Common myeloid progenitor, CD34-positive (primary cell): ENCODE measurements around the gene CAB39L.
"Not testable (repeated sequence)": the region's sequence is repeated elsewhere in the genome, so short reads cannot be mapped to it uniquely, and the experiment has no call there.

ENCODE experiments used
- CTCF ChIA-PET: fragments of 350-600 bp; sonication (Branson Sonifier 250); formaldehyde crosslinking; loops from one replicate; lab custom pipeline; 2021; ENCODE audit warnings: antibody characterized with exemption; lab: Charles Lee
- POLR2A ChIA-PET: fragments of 350-600 bp; sonication (Branson Sonifier 250); formaldehyde crosslinking; loops from one replicate; lab custom pipeline; 2021; ENCODE audit warnings: antibody characterized with exemption; lab: Charles Lee
- DNase-seq, 3 donors: peaks; one replicate each; pipeline versions ENCODE4 v3.0.0 to v3.0.0-alpha.2; 2013
- H3K27ac ChIP-seq, 2 experiments: 1 replicate in 1 of 2; 2 replicates in 1 of 2; pipeline ENCODE4 v1.7.0; 2013; ENCODE audit warnings: inconsistent platforms in 2 of 2, low read length in 2 of 2, mild to moderate bottlenecking in 2 of 2, low read depth in 1 of 2, moderate library complexity in 1 of 2; ENCODE audit not compliant: severe bottlenecking in 2 of 2, insufficient read depth in 1 of 2, poor library complexity in 1 of 2
- H3K27me3 ChIP-seq, 5 experiments: replicated peaks in 2 of 5; 1 replicate in 3 of 5; 2 replicates in 2 of 5; pipeline versions ENCODE4 v1.6.1 to v1.7.0; 2013; ENCODE audit warnings: low read length in 4 of 5, mild to moderate bottlenecking in 2 of 5, moderate library complexity in 2 of 5, inconsistent platforms in 1 of 5; ENCODE audit not compliant: insufficient read depth in 5 of 5, control insufficient read depth in 4 of 5
- H3K36me3 ChIP-seq, 4 experiments: 1 replicate in 2 of 4; 2 replicates in 2 of 4; pipeline versions ENCODE4 v1.6.1 to v1.7.0; 2013; ENCODE audit warnings: low read length in 3 of 4, control low read depth in 1 of 4, mild to moderate bottlenecking in 1 of 4; ENCODE audit not compliant: control insufficient read depth in 4 of 4, insufficient read depth in 4 of 4
- H3K4me1 ChIP-seq, 4 experiments: 1 replicate in 3 of 4; 2 replicates in 1 of 4; pipeline versions ENCODE4 v1.6.1 to v1.7.1; 2013; ENCODE audit warnings: low read length in 3 of 4, mild to moderate bottlenecking in 3 of 4, control low read depth in 1 of 4, inconsistent platforms in 1 of 4, moderate library complexity in 1 of 4; ENCODE audit not compliant: control insufficient read depth in 4 of 4, insufficient read depth in 4 of 4; ENCODE audit errors: control extremely low read depth in 1 of 4
- H3K4me3 ChIP-seq, 7 experiments: 1 replicate in 4 of 7; 2 replicates in 3 of 7; pipeline versions ENCODE4 v1.5.1 to v1.7.0; 2013; ENCODE audit warnings: mild to moderate bottlenecking in 7 of 7, low read length in 6 of 7, moderate library complexity in 6 of 7, inconsistent platforms in 2 of 7, low read depth in 2 of 7, control low read depth in 1 of 7; ENCODE audit not compliant: insufficient read depth in 4 of 7, control insufficient read depth in 1 of 7; ENCODE audit errors: extremely low read depth in 1 of 7
- H3K9me3 ChIP-seq, 5 experiments: 1 replicate in 4 of 5; 2 replicates in 1 of 5; pipeline versions ENCODE4 v1.6.1 to v1.7.1; 2013; ENCODE audit warnings: low read length in 4 of 5, mild to moderate bottlenecking in 2 of 5, inconsistent platforms in 1 of 5, low read depth in 1 of 5, moderate library complexity in 1 of 5; ENCODE audit not compliant: control insufficient read depth in 4 of 5, insufficient read depth in 2 of 5; ENCODE audit errors: control extremely low read depth in 1 of 5
- WGBS: methylation state at CpG from one replicate; pipeline ENCODE4 v1.1.5; 2013; ENCODE audit not compliant: insufficient coverage; 5-methylcytosine and 5-hydroxymethylcytosine counted together

The CAB39L gene

DNA sequence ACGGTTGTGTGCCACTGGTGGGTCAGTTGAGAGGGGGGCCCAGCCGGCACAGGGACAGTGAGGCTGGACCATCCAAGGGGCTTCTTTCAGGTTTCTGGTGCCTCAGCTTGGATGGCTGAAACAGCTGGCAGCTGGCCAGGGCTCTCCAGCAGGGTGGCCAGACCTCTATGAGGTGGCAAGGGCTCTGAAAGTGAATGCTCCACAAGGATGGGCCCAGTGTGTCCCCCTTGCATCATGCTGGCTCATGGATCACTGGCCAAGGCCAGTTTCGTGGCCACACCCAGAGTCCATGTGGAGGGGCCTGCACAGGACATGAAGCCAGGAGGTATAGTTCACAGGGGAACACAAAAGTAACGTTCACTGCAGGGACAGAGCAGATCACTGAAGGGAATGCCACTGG lies 146.5 kb downstream of the CAB39L start:
- 80% methylated on average over 3 of the region's 4 CpGs for WGBS
- H3K36me3 ChIP-seq: peaks cover 0 to 15% (median 8%) of the 10 kb centered on the region in 4 experiments
- ChIA-PET CTCF (interaction anchor here (0.8 to 1.1 kb wide), 4 partner anchors 11 to 139 kb away, joined by 3 to 6 read pairs (median 4); no protein-coding TSS in a partner anchor), POLR2A (no interaction called here)
- peaks cover 1 to 14% (median 12%) of the 10 kb centered on the region in 4 experiments for H3K4me1 ChIP-seq
- no peak overlapping the region for H3K27ac ChIP-seq
- H3K4me3 ChIP-seq: no peak overlapping the region
- no peak for DNase-seq
- no peaks in the 10 kb centered on the region for H3K9me3 ChIP-seq
- no peaks in the 10 kb centered on the region for H3K27me3 ChIP-seq

DNA sequence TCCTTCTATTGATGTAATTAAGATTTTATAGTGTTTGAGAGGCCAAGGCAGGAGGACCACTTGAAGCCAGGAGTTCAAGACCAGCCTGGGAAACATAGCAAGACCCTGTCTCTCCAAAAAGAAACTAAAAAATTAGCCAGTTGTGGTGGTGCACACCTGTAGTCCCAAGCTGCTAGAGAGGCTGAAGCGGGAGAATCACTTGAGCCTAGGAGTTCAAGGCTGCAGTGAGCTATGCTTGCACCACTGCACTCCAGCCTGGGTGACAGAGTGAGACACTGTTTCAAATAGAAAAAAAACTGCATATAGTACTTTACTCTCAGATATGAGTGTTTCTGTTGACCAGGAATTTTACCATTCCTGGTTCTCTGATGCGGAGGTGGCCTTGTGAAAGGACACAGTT lies 147.2 kb downstream of the CAB39L start:
- no peak overlapping the region for H3K4me3 ChIP-seq
- 95% methylated on average over 2 of the region's 2 CpGs for WGBS
- peaks cover 0 to 15% (median 8%) of the 10 kb centered on the region in 4 experiments for H3K36me3 ChIP-seq
- POLR2A ChIA-PET: no interaction called here
- CTCF ChIA-PET: interaction anchor here (0.7 to 1.1 kb wide), 5 partner anchors 10 to 139 kb away, joined by 3 to 6 read pairs (median 3); no protein-coding TSS in a partner anchor
- H3K4me1 ChIP-seq: peaks cover 4 to 19% (median 16%) of the 10 kb centered on the region in 4 experiments
- no peaks in the 10 kb centered on the region for H3K9me3 ChIP-seq
- H3K27me3 ChIP-seq: no peaks in the 10 kb centered on the region
- no peak overlapping the region for H3K27ac ChIP-seq
- no peak for DNase-seq

DNA sequence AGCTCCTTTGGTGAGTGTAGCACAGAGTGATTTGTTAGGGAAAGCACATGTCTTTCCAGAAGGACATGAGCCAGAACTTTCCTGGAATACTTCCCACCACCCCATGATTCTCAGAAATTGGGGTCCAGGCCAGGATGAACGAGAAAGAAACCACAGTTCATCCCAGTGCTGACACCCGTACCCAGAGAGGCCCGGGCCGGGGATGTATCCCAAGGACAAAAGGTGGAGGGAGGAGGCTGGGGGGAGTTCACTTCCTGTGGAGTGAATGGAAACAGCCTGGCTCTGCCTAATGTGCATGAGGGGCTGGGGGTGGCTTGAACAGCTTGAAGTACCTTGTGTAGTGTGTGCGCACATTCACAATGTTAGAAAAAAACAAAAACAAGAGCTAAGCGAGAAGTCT lies 148.6 kb downstream of the CAB39L start:
- Histone ChIP-seq H3K9me3 (no peaks in the 10 kb centered on the region), H3K4me1 (peaks cover 4 to 22% (median 16%) of the 10 kb centered on the region in 4 experiments), H3K27ac (no peak overlapping the region), H3K27me3 (no peaks in the 10 kb centered on the region), H3K4me3 (no peak overlapping the region), H3K36me3 (peaks cover 0 to 19% (median 10%) of the 10 kb centered on the region in 4 experiments)
- DNase-seq: no peak
- CTCF ChIA-PET: interaction anchor here (0.6 to 1.4 kb wide), 6 partner anchors 14 to 266 kb away, joined by 3 to 5 read pairs (median 3); no protein-coding TSS in a partner anchor
- WGBS: 96% methylated on average over 6 of the region's 6 CpGs
- POLR2A ChIA-PET: no interaction called here

DNA sequence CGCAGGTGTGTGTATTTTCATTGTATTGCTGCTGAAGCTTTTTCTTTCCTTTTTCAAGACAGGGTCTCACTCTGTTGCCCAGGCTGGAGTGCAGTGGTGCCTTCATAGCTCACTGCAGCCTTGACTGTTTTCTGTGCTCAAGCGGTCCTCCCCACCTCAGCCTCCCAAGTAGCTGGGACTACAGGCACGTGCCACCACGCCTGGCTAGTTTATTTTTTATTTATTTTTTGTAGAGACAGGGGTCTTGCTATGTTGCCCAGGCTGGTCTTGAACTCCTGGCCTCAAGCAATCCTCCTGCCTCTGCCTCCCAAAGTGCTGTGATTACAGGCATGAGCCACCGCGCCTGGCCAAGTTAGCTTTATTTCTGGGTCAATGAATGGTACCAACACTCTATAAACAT lies 149.1 kb downstream of the CAB39L start:
- peaks cover 0 to 19% (median 10%) of the 10 kb centered on the region in 4 experiments for H3K36me3 ChIP-seq
- not testable (repeated sequence) for H3K9me3 ChIP-seq, H3K4me3 ChIP-seq, DNase-seq, H3K27ac ChIP-seq, H3K27me3 ChIP-seq
- H3K4me1 ChIP-seq: peaks cover 4 to 22% (median 16%) of the 10 kb centered on the region in 4 experiments
- 83% methylated on average over 1 of the region's 6 CpGs for WGBS
- CTCF ChIA-PET: interaction anchor here (0.5 to 1.4 kb wide), 5 partner anchors 133 to 960 kb away, joined by 3 to 4 read pairs (median 3); no protein-coding TSS in a partner anchor
- POLR2A ChIA-PET: interaction anchor here (0.6 kb wide), 1 partner anchor 55 kb away, joined by 3 read pairs; no protein-coding TSS in a partner anchor

DNA sequence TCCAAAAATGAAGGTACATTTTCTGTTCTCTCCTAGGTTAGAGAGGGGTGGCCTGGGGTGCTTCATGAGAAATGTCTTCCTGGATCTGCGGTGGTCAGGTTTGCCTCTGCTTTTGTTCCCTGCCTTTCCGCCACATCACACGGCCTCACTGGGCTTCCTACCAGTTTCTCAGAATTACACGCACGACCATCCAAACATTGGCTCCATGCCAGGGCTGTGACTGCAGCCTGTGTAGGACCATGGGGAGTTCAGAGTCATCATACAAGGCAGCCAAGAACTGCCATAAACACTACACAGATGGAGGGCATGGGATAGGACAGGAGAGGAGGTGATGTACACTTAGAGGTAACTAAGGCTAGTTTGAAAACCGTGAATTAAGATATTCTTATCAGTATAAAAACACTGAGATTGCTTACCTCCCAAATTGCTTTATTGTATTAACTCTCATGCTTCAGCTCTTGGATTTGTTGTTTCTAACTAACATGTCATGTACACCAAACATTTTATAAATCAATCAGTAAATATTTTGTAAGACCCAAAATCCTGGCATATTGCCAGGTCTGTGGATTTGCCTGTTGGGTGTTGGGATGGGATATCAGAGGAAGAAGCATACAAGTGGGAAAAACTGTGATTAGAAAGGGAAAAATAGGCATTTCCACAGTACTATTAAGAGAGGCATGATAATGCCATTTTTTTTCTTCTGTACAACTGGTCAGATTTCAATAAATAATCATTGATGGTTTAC lies 150.9 kb downstream of the CAB39L start:
- CTCF ChIA-PET: interaction anchor here (5.1 kb wide), 1 partner anchor 12 kb away, joined by 29 read pairs; no protein-coding TSS in a partner anchor
- DNase-seq: peak; percentile 55 to 80 (median 77)
- Histone ChIP-seq H3K27ac (peak overlapping the region; percentile 27 to 59), H3K36me3 (peaks cover 0 to 27% (median 16%) of the 10 kb centered on the region in 4 experiments), H3K4me3 (peak overlapping the region in 3 of 7 experiments; percentile 25 to 35 (median 34)), H3K27me3 (no peaks in the 10 kb centered on the region), H3K9me3 (no peaks in the 10 kb centered on the region), H3K4me1 (peaks cover 4 to 22% (median 16%) of the 10 kb centered on the region in 4 experiments)
- WGBS: 0% methylated on average over 2 of the region's 6 CpGs
- POLR2A ChIA-PET: no interaction called here

DNA sequence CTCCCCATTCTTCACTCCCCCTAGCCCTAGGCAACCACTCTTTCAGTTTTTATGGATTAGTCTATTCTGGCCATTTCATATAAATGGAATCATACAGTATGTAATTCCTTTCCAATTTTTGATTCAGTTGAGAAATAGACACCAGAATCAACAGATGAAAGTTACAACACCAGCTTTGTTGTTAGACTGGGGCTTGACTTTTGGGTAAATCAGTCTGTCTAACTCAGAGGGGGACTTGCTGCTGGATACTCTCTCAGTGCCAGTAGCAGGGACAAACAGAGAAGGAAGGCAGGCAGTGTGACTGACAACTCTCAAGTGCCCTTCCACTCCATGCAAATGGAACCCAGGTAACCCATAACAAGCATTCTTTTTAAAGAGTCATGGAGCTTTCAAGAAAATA lies 155.4 kb downstream of the CAB39L start:
- Histone ChIP-seq H3K36me3 (peaks cover 0 to 24% (median 14%) of the 10 kb centered on the region in 4 experiments), H3K27me3 (no peaks in the 10 kb centered on the region), H3K9me3 (no peaks in the 10 kb centered on the region), H3K4me3 (no peak overlapping the region), H3K4me1 (peaks cover 4 to 21% (median 16%) of the 10 kb centered on the region in 4 experiments), H3K27ac (no peak overlapping the region)
- ChIA-PET CTCF (interaction anchor here (1.1 to 5.1 kb wide), 2 partner anchors 8 to 237 kb away, joined by 3 to 29 read pairs; no protein-coding TSS in a partner anchor), POLR2A (interaction anchor here (0.6 kb wide), 1 partner anchor 10 kb away, joined by 3 read pairs; no protein-coding TSS in a partner anchor)
- no peak for DNase-seq

DNA sequence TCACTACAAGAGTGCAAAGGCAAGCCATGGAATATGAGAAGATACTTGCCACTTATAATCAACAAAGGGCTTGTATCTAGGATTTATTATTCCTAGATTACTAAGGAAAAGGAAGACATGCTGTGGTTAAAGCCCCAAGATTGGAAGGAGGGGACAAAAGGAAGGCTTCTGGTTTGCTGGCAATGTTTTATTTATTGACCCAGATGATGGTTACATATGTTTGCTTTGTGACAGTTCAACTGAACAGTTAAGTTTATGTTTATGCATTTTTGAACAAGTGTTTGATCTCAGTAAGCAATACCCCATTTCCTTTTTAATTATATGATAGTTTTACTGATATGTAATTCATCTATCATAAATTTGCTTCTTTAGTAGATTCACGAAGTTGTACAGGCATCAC lies 155.9 kb downstream of the CAB39L start:
- Histone ChIP-seq H3K4me3 (no peak overlapping the region), H3K27me3 (no peaks in the 10 kb centered on the region), H3K36me3 (peaks cover 0 to 24% (median 14%) of the 10 kb centered on the region in 4 experiments), H3K27ac (no peak overlapping the region), H3K9me3 (no peaks in the 10 kb centered on the region), H3K4me1 (peaks cover 4 to 16% (median 12%) of the 10 kb centered on the region in 4 experiments)
- no peak for DNase-seq
- POLR2A ChIA-PET: no interaction called here
- CTCF ChIA-PET: no interaction called here
- WGBS: no CpG with 5 or more reads among the region's 1 CpG
